Measurements from ENCODE around the gene FGD4.

- no peak for TF ChIP-seq CTCF (IDR thresholded peaks at IDR 0.05)
- no peak for TF ChIP-seq POLR2A (IDR thresholded peaks at IDR 0.05)
These were observed 38.4 kb upstream of the FGD4 start for GRCh38 chr12:32360956-32361355.
